Inferior parietal cortex (tissue), 1 donor: ENCODE measurements around the gene TMCC3.

Source experiments
- DNase-seq: peaks from one replicate; pipeline ENCODE4 v3.0.0-alpha.2; 2016; ENCODE audit errors: extremely low spot score

Gene TMCC3

DNA sequence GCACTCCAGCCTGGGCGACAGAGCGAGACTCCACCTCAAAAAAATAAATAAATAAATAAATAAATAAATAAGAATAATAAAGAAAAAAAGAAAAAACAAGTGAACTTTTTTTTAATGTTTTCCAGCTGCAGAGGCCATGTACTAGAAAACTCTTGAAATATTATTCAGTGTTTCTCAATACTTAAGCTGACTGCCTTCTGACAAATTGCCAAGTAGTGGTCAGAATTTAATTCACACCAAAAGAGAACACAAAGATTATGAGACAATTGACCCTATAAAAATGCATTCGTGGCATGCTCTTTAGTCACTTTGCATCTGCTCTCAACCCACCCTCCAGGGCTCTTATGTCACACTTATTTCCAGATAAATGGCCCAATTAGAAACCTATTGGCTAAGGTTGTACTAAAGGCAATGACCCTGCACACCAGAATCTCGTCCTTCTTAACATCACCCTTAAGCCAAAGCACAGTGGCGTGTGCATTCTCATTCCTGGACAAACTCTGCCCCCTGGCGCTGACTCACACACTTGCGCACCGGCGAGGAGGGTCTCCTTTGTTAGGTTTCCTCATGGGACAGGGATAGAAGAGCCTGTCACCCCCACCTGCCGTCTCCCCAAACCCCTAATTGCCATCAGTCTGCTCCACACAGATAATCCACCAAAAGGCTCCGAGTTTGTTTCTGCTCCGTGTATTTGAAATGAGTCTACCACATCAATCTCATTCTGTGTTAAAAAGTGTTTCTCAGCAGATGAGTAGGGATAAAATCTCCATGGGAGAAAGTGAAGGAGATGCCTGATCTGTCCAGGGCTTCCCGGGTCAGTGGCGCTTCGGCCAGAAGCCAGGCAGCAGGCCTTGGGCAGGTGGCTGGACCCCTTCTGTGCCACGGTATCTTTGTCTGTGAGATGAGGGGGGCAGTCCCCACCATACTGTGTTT, 117.6 kb downstream of the TMCC3 start:
- DNase-seq = peak; percentile 85

DNA sequence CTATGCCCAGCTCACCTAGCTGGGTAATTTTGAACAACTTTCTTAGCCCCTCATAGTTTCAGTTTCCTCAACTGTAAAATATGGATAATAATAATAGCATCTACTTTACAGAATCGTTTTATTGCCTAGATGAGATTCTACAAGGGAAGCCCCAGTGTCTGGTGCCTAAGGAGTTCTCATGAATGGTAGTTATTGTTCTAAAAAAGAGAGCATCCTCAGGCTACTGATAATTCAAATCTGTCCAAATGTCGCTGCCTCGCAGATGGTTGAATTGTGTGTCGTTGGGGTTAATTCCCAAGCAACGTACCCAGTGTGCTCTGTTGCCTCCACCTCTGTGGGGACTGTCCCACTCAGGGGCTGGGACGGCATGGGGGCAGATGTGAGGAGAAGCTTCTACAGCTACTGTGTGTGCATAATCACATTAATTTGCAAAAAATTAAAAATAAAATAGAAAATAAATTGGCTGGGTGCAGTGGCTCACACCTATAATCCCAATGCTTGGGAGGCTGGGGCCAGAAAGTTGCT, 119.1 kb downstream of the TMCC3 start:
- DNase-seq = no peak

DNA sequence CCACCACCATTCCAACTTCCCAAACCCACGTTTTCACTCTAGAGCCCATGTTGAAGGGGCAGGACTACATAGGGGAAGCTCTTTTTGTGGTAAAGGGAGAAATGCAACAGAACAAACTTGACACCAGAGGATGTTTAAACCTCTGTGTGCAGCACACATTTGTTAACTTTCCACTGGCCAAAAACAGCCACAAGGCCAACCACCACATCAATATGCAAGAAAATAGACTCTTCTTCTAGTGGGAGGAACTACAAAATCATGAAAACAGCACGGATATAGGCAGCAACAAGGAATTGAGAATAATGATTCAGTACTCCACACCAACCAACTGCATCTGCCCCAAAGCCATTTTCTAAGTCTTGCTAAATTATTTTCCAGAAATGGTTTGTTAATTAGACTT, 124.4 kb downstream of the TMCC3 start:
- DNase-seq = no peak
